RKO (cell line): ENCODE measurements around the gene CEACAM1.
A peak's percentile ranks its signal among the peaks of the same experiment; 100 is the strongest.
"Not testable (repeated sequence)": the region's sequence is repeated elsewhere in the genome, so short reads cannot be mapped to it uniquely, and the experiment has no call there.

ENCODE experiments used
- DNase-seq: peaks from one replicate; pipeline ENCODE4 v3.0.0-alpha.2; 2016; ENCODE audit warnings: low spot score

CEACAM1 gene

DNA sequence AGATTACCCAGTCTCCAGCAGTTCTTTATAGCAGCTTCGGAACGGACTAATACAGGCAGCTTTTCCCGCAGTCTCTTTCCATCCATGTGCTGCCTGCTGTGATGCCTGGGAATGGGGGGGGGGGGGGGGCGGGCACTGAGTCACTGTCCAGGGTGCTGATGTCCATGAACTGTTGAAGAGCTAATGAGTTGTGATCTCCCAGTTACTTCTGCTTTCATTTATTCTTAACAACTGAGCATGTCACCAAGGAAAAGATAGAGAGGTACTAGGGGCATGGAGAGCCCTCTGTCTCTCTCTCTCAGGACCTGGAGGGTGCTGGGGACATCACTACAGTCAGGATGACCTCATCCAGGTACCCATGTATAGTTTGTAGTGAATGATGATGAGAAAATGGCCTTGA, 20.3 kb upstream of the CEACAM1 start:
- DNase-seq: no peak

GRCh38 chr19:42547929-42548328, 19.6 kb upstream of the CEACAM1 start:
- no peak for DNase-seq

DNA sequence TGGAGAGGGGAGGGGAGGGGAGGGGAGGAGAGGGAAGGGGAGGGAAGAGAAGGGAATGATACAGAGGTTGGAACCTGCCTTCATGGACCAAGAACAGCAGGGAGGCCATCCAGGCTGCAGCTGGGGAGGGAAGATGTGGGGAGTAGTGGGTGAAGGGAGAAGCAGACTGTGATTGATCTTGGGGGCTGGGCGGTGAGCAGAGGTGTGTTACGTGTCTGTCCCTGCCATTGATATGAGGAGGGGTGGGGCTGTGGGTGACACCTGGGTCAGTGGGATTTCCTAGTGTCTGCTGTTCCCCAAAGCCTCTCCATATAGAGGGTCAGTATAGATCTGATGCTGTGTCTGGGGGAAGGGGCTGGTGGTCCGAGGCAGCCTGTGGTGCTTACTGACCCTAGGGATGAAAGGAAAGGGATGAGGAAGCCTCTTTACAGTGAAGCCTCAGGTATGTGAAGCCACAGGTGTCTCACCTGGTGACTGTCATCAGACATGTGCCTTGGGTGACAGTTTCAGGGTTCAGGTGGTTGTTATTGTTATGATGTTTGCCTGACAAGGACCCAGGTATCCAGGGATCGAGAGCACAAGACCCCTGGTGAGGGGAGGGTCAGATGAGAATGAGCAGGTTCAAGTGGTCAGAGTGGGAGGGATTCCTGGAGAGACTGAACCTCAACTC, 18.7 kb upstream of the CEACAM1 start:
- DNase-seq: no peak

GRCh38 chr19:42544146-42544545, 15.9 kb upstream of the CEACAM1 start:
- no peak for DNase-seq

GRCh38 chr19:42542791-42543190, 14.5 kb upstream of the CEACAM1 start:
- no peak for DNase-seq

DNA sequence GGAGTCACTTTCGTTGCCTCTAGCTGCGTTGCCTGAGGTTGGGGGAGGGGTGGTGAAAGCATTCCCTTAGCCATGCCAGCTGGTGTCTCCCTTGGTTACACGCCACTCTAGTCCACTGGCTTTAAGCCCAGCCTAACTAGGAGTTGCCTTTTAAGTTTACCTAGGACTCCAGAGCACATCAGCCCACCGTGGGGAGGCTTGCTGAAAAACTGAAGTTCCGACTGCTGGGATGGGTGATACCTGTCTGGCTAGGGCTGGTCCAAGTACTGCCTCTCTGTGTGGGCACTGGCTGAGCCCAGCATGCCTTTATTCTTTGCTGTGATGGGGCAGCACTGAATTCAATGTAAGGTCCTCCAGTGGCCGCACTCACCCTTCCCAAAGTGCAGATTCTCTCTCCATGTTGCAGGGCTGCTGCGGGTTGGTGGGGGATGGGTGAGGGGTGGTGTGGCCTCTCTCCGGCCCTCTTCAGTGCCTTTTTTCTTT, 11.8 kb upstream of the CEACAM1 start:
- no peak for DNase-seq

DNA sequence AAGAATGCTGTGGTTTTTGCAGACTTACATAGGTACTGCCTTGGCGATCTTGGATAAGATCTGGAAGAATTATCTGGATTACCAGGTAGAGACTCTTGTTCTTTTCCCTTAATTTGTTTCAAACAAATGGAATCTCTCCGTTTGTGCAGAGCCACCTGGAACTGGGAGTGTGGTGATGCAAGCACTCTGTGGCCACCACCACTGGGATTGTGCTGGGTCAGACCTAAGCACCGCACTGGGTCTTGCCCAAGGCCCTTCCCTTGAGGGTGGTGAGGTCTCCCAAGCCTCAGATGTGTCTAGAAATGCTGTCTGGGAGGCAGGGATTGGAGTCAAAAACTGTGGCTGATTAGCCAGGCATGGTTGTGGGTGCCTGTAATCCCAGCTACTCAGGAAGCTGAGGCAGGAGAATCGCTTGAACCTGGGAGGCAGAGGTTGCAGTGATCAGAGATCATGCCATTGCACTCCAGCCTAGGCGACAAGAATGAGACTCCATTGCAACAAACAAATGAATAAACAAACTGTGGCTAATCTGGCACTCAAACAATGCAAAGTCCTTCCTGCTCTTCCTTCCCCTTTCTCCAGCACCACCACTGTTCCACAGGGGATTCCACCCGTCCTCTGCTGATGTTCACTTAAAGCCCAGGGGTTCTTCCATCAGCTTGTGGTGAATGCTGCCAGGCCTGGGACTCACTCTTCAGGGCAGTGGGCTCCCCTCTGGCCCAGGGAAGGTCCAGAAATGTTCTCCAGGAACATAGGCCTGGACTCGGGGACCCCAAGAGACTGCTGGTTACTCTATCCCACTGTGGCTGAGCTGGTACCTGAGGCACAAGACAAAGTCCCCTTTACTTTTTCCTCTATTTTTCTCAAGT, 10.8 kb upstream of the CEACAM1 start:
- DNase-seq: no peak

DNA sequence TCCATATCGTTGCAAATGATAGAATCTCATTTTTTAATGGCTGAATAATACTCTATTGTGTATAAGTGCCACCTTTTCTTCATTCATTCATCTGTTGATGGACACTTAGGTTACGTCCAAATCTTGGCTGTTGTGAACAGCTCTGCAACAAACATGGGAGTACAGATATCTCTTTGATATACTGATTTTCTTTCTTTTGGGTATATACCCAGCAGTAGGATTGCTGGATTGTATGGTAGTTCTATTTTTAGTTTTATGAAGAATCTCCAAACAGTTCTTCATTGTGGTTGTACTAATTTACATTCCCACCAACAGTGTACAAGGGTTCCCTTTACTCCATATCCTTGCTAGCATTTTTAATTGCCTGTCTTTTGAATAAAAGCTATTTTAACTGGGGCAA, 7.0 kb upstream of the CEACAM1 start:
- DNase-seq: not testable (repeated sequence)

DNA sequence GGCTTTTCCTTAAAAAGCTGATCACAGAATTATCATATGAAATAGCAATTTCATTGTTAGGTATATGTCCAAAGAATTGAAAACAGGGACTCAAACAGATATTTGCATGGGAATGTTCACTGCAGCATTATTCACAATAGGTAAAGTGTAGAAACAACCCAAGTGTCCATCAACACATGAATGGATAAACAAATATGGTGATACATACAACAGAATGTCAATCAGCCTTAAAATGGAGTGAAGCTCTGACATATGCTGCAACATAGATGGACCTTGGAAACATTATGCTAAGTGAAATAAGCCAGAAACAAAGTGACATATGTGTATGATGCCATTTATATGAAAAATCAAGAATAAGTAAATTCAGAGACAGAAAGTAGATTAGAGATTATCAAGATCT, 6.1 kb upstream of the CEACAM1 start:
- no peak for DNase-seq

DNA sequence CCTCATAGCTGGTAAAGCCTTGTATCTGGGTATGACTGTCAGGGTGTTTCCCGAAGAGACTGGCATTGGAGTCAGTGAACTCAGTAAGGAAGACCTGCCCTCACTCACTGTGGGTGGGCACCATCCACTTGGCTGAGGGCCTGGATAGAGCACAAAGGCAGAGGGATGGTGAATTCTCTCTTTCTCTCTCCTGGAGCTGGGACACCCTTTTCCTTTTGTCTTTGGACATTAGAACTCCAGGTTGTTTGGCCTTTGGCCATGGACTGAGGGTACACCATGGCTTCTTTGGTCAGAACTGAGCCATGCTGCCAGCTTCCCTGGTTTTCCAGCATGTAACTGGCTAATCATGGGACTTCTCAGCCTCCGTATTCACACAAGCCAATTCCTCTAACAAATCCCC, 4.6 kb upstream of the CEACAM1 start:
- DNase-seq: no peak

- no peak for DNase-seq
Observed at GRCh38 chr19:42531313-42531712, 3.0 kb upstream of the CEACAM1 start.

- DNase-seq: peak; percentile 37
Observed at GRCh38 chr19:42529248-42529764, 1.0 kb upstream of the CEACAM1 start.

GRCh38 chr19:42524943-42525342, 3.3 kb downstream of the CEACAM1 start:
- DNase-seq: no peak

DNA sequence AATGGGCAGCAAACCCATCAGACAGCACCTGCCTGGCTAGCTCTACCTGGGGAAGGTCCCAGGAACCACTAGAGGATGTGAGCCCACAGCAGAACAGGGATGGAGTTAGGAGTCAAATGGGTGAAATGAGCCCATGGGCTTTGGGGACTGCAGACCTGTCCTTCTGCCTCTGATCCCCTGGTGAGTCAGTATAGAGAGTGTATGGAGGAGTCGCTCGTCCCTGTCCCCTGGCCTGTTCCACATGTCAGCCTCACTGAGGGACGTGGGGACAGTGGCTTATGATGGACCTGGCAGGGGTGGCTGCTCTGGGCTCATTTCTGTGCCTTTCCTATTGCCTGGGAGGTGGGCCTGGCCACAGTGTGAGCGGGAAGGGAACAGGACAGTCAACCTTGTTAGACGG, 4.0 kb downstream of the CEACAM1 start:
- no peak for DNase-seq

- DNase-seq: not testable (repeated sequence)
Observed at GRCh38 chr19:42522262-42522661, 6.0 kb downstream of the CEACAM1 start.

- no peak for DNase-seq
Observed at GRCh38 chr19:42521346-42522030, 6.8 kb downstream of the CEACAM1 start.

DNA sequence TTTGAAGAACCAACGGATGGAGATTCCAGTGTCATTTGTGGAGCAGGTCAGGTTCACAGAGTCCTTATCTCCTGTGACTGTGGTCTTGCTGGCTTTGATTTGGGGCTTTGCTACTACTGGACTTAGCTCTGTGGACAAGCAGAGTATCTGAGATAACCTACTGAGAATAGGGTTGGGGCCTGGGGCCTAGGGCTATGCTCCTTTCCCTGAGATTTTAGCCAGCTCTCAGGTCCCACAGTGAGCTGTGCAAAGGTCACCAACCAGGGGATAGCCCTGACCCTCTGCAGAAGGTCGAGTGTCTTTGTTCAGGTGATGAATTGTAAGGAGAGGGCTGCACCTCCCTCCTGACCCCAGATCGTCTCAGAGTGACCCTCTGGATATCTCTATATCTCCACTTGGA, 9.2 kb downstream of the CEACAM1 start:
- no peak for DNase-seq

- no peak for DNase-seq
Observed at GRCh38 chr19:42516771-42517170, 11.5 kb downstream of the CEACAM1 start.

DNA sequence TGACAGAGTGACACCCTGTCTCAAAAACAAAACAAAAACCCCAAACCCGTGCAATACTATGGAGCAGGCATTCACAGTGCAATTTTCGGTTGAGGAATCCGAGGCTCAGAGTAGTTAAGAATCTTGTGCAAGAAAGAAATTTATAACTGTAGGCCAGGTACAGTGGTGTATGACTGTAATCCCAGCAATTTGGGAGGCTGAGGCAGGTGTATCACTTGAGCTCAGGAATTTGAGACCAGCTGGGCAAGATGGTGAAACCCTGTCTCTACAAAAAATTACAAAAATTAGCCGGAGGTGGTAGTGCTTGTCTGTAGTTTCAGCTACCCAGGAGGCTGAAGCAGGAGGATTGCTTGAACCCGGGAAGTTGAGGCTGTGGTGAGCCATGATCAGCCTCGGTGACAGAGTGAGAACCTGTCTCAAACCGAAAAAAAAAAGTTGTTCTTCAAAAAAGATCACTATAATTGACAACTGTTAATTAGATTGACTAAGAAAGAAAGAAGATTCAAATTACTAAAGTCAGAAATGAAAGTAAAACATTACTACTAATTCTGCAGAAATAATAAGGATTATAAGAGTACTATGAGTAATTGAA, 12.9 kb downstream of the CEACAM1 start:
- DNase-seq: no peak

- DNase-seq: no peak
Observed at GRCh38 chr19:42514449-42514848, 13.8 kb downstream of the CEACAM1 start.

- DNase-seq: no peak
Observed at GRCh38 chr19:42512743-42513304, 15.5 kb downstream of the CEACAM1 start.

DNA sequence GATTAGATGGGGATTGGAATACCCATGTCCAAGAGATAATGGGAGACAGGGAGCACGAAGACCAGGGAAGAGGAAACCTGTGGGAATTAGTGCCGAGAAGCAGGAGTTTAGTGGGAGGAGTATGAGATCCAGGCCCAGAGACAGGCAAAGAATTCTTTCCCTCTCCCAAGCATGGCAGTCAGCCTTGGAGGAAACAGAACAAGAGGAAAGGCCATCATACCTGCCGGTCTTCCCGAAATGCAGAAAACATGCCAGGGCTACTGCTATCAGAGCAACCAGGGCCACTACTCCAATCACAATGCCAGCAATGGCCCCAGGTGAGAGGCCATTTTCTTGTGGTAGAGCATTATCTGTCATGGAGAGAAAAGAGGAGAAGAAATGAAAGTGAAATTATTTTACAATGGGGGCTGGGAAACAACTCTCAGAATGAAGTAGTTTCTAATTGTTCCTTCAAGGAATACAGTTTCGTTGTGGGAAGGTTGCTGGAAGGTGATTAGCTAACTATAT, 16.1 kb downstream of the CEACAM1 start:
- DNase-seq: no peak
